HCT116 (cell line): ENCODE data around the gene TRAF3. TPM values are rescaled to one million over a fixed set of nuclear protein-coding genes. Genes with fewer than 3 reads are reported as not detected.
A peak's percentile ranks its signal among the peaks of the same experiment; 100 is the strongest.

ENCODE experiments used
- ATAC-seq: fragments of 200-7000 bp; cut with Tn5 transposase; 2 replicates; pipeline ENCODE4 v1.9.1; 2020; ENCODE audit warnings: mild to moderate bottlenecking, moderate library complexity
- BruUV-seq: library from RNA; stranded (reverse); fragments of 400-500 nt; replicated peaks from 2 replicates; lab custom pipeline; 2021; lab: Mats Ljungman, UMichigan
- CTCF ChIA-PET: fragments of 300-600 bp; sonication (Branson Sonifier 250); formaldehyde crosslinking; loops from one replicate; lab custom pipeline; 2021; ENCODE audit warnings: antibody characterized with exemption; lab: Charles Lee
- POLR2A ChIA-PET: fragments of 300-600, 350-600 bp; sonication (Branson Sonifier 250); formaldehyde crosslinking; loops from one replicate; lab custom pipeline; 2021; ENCODE audit warnings: antibody characterized with exemption; lab: Charles Lee
- RAD21 ChIA-PET, 2 experiments: fragments of 300-600 bp; sonication (Branson Sonifier 250); formaldehyde crosslinking; loops; one replicate each; lab custom pipeline; 2023; ENCODE audit warnings: low total read pairs in 2 of 2; ENCODE audit not compliant: uncharacterized antibody in 2 of 2, unreplicated experiment in 2 of 2, low non-redundant PET in 1 of 2; lab: Charles Lee
- DNase-seq: peaks from one replicate; pipeline ENCODE4 v3.0.0-alpha.2; 2010; ENCODE audit warnings: low read depth, low spot score
- H2AFZ ChIP-seq: fragments of 200-600 bp; shearing (Covaris generic), sonication (generic); 2 replicates; pipeline ENCODE4 v1.6.1; 2017; ENCODE audit warnings: low read depth, mixed run types, mixed read lengths, antibody characterized with exemption, low read length; ENCODE audit not compliant: poor library complexity, severe bottlenecking
- H3K27ac ChIP-seq: 2 replicates; pipeline ENCODE4 v1.5.1; 2012; ENCODE audit warnings: low read depth, low read length
- H3K27me3 ChIP-seq: fragments of 200-600 bp; sonication (generic); 2 replicates; pipeline ENCODE4 v1.6.1; 2016; ENCODE audit warnings: mixed run types, low read length, mixed read lengths; ENCODE audit not compliant: insufficient read depth
- H3K36me3 ChIP-seq, 2 experiments: fragments of 200-500 bp in 1 of 2; fragments of 200-600 bp in 1 of 2; sonication (Bioruptor generic) in 1 of 2; sonication (generic) in 1 of 2; 2 replicates each; pipeline versions ENCODE4 v1.5.1 to v1.6.1; 2014 to 2016; ENCODE audit warnings: low read length in 2 of 2, inconsistent platforms in 1 of 2, mixed read lengths in 1 of 2, mixed run types in 1 of 2; ENCODE audit not compliant: insufficient read depth in 2 of 2, control insufficient read depth in 1 of 2
- H3K4me1 ChIP-seq, 2 experiments: fragments of 200-600 bp in 1 of 2; sonication (generic) in 1 of 2; 2 replicates each; pipeline versions ENCODE4 v1.5.1 to v1.6.1; 2012 to 2017; ENCODE audit warnings: low read length in 2 of 2, inconsistent platforms in 1 of 2, mild to moderate bottlenecking in 1 of 2, mixed read lengths in 1 of 2, mixed run types in 1 of 2, moderate library complexity in 1 of 2; ENCODE audit not compliant: insufficient read depth in 2 of 2, control insufficient read depth in 1 of 2
- H3K4me2 ChIP-seq: fragments of 200-600 bp; sonication (generic); 2 replicates; pipeline ENCODE4 v1.6.1; 2017; ENCODE audit warnings: mixed run types, low read length, mixed read lengths
- H3K4me3 ChIP-seq, 2 experiments: fragments of 200-600 bp in 1 of 2; sonication (generic) in 1 of 2; replicated peaks in 1 of 2; 2 replicates each; pipeline ENCODE4 v1.5.1; 2011 to 2016; ENCODE audit warnings: low read length in 2 of 2, control low read depth in 1 of 2, low read depth in 1 of 2, mild to moderate bottlenecking in 1 of 2, mixed read lengths in 1 of 2, mixed run types in 1 of 2
- H3K79me2 ChIP-seq: fragments of 200-600 bp; sonication (generic); 2 replicates; pipeline ENCODE4 v1.6.1; 2017; ENCODE audit warnings: mild to moderate bottlenecking, mixed run types, low read length, moderate library complexity, mixed read lengths; ENCODE audit not compliant: insufficient read depth
- H3K9ac ChIP-seq: fragments of 200-600 bp; sonication (generic); 2 replicates; pipeline ENCODE4 v1.6.1; 2016; ENCODE audit warnings: low read length, mixed read lengths
- H3K9me2 ChIP-seq: fragments of 200-600 bp; sonication (generic), shearing (Covaris generic); 2 replicates; pipeline ENCODE4 v1.6.1; 2017; ENCODE audit warnings: mixed run types, mild to moderate bottlenecking, moderate library complexity; ENCODE audit not compliant: insufficient read depth
- H3K9me3 ChIP-seq, 2 experiments: fragments of 200-500 bp in 1 of 2; fragments of 200-600 bp in 1 of 2; sonication (Bioruptor generic) in 1 of 2; sonication (generic) in 1 of 2; 2 replicates each; pipeline ENCODE4 v1.6.1; 2014 to 2017; ENCODE audit warnings: low read length in 2 of 2, mixed read lengths in 2 of 2, inconsistent platforms in 1 of 2, low read depth in 1 of 2, mild to moderate bottlenecking in 1 of 2, mixed run types in 1 of 2, moderate library complexity in 1 of 2; ENCODE audit not compliant: control insufficient read depth in 1 of 2, insufficient read depth in 1 of 2
- H4K20me1 ChIP-seq: fragments of 200-600 bp; sonication (generic), shearing (Covaris generic); 2 replicates; pipeline ENCODE4 v1.6.1; 2017; ENCODE audit warnings: mixed run types, mild to moderate bottlenecking, moderate library complexity; ENCODE audit not compliant: insufficient read depth
- ATF3 ChIP-seq: IDR thresholded peaks from 2 replicates; pipeline ENCODE4 v1.6.1; 2012
- CBX3 ChIP-seq: IDR thresholded peaks from 2 replicates; pipeline ENCODE4 v1.6.1; 2012; ENCODE audit warnings: low read depth
- EGR1 ChIP-seq: IDR thresholded peaks from 2 replicates; pipeline ENCODE4 v1.6.1; 2012; ENCODE audit warnings: low read depth
- ELF1 ChIP-seq: IDR thresholded peaks from 2 replicates; pipeline ENCODE4 v1.6.1; 2012; ENCODE audit warnings: low read depth, borderline replicate concordance
- EZH2phosphoT487 ChIP-seq: fragments of 200-600 bp; IDR thresholded peaks from 2 replicates; pipeline ENCODE4 v1.6.1; 2018; ENCODE audit warnings: antibody characterized with exemption, borderline replicate concordance
- FOSL1 ChIP-seq: IDR thresholded peaks from 2 replicates; pipeline ENCODE4 v1.6.1; 2012; ENCODE audit warnings: low read depth
- JUND ChIP-seq: IDR thresholded peaks from 2 replicates; pipeline ENCODE4 v1.6.1; 2012
- MAX ChIP-seq: IDR thresholded peaks from 2 replicates; pipeline ENCODE4 v1.6.1; 2012
- POLR2AphosphoS5 ChIP-seq: IDR thresholded peaks from 2 replicates; pipeline ENCODE4 v1.6.1; 2011; ENCODE audit warnings: mild to moderate bottlenecking, low read depth, low read length, moderate library complexity
- RAD21 ChIP-seq: IDR thresholded peaks from 2 replicates; pipeline ENCODE4 v1.6.1; 2012; ENCODE audit warnings: low read depth, mild to moderate bottlenecking
- TCF7L2 ChIP-seq: IDR thresholded peaks from 2 replicates; pipeline ENCODE4 v1.7.0; 2011; ENCODE audit warnings: borderline replicate concordance, inconsistent platforms; ENCODE audit not compliant: insufficient read depth, insufficient read length; ENCODE audit errors: extremely low read depth
- ZBTB33 ChIP-seq: IDR thresholded peaks from 2 replicates; pipeline ENCODE4 v1.6.1; 2011; ENCODE audit warnings: mild to moderate bottlenecking, low read length, moderate library complexity; ENCODE audit not compliant: insufficient replicate concordance; ENCODE audit errors: extremely low read depth
- ZFX ChIP-seq: fragments of 450-650 bp; IDR thresholded peaks from 2 replicates; pipeline ENCODE4 v1.6.1; 2017
- intact Hi-C: fragments of 100-400 bp; cut with micrococcal nuclease; formaldehyde crosslinking; loops from 2 replicates; pipeline ENCODE4 v1.10.0; 2022
- total RNA-seq: library from RNA; stranded (reverse); gene quantifications from one replicate; pipeline ENCODE4 v1.2.1, GENCODE V29; 2021; ENCODE audit not compliant: unreplicated experiment

The TRAF3 gene
- total RNA-seq, 1 experiment from 2014 or later: 32.1 TPM

GRCh38 chr14:102807013-102807406 lies 29.8 kb downstream of the TRAF3 start:
- Histone ChIP-seq H3K27me3 (no peaks in the 10 kb centered on the region), H3K4me2 (peak overlapping the region; percentile 80), H3K79me2 (peaks cover 82% of the 10 kb centered on the region), H4K20me1 (no peaks in the 10 kb centered on the region; the same call in 1 of the 2 replicates), H3K4me1 (peaks cover 44 to 72% of the 10 kb centered on the region in 2 experiments), H3K9me2 (no peaks in the 10 kb centered on the region), H3K9ac (peak overlapping the region; percentile 53), H3K36me3 (no peaks in the 10 kb centered on the region), H3K4me3 (peak overlapping the region in 1 of 2 experiments; percentile 34; a peak in 1 of 4 replicates), H2AFZ (no peak overlapping the region), H3K9me3 (no peaks in the 10 kb centered on the region), H3K27ac (peak overlapping the region; percentile 88)
- TF ChIP-seq ZFX: no peak
- no peak for TF ChIP-seq POLR2AphosphoS5
- no peak for TF ChIP-seq MAX
- TF ChIP-seq EGR1: no peak
- TF ChIP-seq ATF3: no peak
- no peak for TF ChIP-seq JUND
- TF ChIP-seq RAD21: no peak
- TF ChIP-seq FOSL1: no peak
- TF ChIP-seq CBX3: no peak
- no peak for TF ChIP-seq TCF7L2
- TF ChIP-seq ELF1: no peak
- no peak for TF ChIP-seq ZBTB33
- TF ChIP-seq EZH2phosphoT487: no peak
- RAD21 ChIA-PET: no interaction called here
- POLR2A ChIA-PET: interaction anchor here (1.0 kb wide), 1 partner anchor 11 kb away, joined by 4 read pairs; no protein-coding TSS in a partner anchor
- DNase-seq (no peak), ATAC-seq (no peak)
- CTCF ChIA-PET: interaction anchor here (0.9 to 1.7 kb wide), 2 partner anchors 11 to 282 kb away, joined by 4 to 5 read pairs; no protein-coding TSS in a partner anchor
- BruUV-seq: no TSS peak
- intact Hi-C loops: loop anchor here (2.0 kb wide), 1 partner anchor 30 kb away; the partner anchor contains the start of gene TRAF3
